Hepatocyte (in vitro differentiated cells): Measurements from ENCODE around the gene IFI6.

Experiments used
- EZH2 ChIP-seq: fragments of 200-600 bp; sonication (generic); IDR thresholded peaks from 2 replicates; pipeline ENCODE4 v1.6.1; 2016; ENCODE audit warnings: antibody characterized with exemption, mild to moderate bottlenecking, borderline replicate concordance
- EZH2phosphoT487 ChIP-seq: fragments of 200-600 bp; sonication (generic); IDR thresholded peaks from one replicate; pipeline ENCODE4 v1.6.1; 2018; ENCODE audit warnings: antibody characterized with exemption, mild to moderate bottlenecking, low read depth, moderate library complexity; ENCODE audit not compliant: unreplicated experiment, severe bottlenecking
- TF ChIP-seq, protein P1 (sequence below): fragments of 200-600 bp; sonication (generic); IDR thresholded peaks from 2 replicates; pipeline ENCODE4 v1.5.1; 2016; ENCODE audit warnings: antibody characterized with exemption, mild to moderate bottlenecking; ENCODE audit not compliant: poor library complexity

DNA sequence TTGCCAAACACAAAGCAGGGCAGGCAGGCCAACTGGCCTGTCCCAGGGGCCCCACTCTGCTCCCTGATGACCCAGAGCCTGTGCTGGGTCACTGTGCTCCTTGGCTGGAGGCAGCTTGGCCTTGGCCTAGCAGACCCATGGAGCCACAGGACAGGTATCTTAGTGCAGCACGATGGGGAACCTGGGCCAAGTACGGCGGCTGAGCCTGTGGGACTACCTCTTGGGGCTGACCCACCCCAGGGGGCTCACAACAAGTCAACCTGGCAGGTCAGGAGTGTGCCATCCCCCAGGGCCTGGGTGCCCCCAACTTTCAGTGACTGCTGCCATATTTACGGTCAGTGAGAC lies 26.9 kb downstream of the IFI6 start:
- TF ChIP-seq, protein P1, sequence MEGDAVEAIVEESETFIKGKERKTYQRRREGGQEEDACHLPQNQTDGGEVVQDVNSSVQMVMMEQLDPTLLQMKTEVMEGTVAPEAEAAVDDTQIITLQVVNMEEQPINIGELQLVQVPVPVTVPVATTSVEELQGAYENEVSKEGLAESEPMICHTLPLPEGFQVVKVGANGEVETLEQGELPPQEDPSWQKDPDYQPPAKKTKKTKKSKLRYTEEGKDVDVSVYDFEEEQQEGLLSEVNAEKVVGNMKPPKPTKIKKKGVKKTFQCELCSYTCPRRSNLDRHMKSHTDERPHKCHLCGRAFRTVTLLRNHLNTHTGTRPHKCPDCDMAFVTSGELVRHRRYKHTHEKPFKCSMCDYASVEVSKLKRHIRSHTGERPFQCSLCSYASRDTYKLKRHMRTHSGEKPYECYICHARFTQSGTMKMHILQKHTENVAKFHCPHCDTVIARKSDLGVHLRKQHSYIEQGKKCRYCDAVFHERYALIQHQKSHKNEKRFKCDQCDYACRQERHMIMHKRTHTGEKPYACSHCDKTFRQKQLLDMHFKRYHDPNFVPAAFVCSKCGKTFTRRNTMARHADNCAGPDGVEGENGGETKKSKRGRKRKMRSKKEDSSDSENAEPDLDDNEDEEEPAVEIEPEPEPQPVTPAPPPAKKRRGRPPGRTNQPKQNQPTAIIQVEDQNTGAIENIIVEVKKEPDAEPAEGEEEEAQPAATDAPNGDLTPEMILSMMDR: no peak
- TF ChIP-seq EZH2: no peak
- TF ChIP-seq EZH2phosphoT487: no peak
